Measurements from ENCODE around the gene MED25. TPM values are rescaled to one million over a fixed set of nuclear protein-coding genes. Genes with fewer than 3 reads are reported as not detected.

MED25 gene
- total and polyA plus RNA-seq, 9 of the 15 experiments (the other 6 are each of a cell fraction or from before 2014, with no cell fraction given) = 4.1 to 93.9 (median 19.3) TPM

GRCh38 chr19:49850487-49851342, 32.6 kb downstream of the MED25 start, which contains the start of gene PTOV1 (continued):
- TF ChIP-seq, protein P1, sequence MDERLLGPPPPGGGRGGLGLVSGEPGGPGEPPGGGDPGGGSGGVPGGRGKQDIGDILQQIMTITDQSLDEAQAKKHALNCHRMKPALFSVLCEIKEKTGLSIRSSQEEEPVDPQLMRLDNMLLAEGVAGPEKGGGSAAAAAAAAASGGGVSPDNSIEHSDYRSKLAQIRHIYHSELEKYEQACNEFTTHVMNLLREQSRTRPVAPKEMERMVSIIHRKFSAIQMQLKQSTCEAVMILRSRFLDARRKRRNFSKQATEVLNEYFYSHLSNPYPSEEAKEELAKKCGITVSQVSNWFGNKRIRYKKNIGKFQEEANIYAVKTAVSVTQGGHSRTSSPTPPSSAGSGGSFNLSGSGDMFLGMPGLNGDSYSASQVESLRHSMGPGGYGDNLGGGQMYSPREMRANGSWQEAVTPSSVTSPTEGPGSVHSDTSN (CRISPR knock-in tag; IDR thresholded peaks at IDR 0.05; ENCODE audit: low read depth) = no peak
- TF ChIP-seq, protein P1 (tag; conservative IDR thresholded peaks at IDR 0.05; ENCODE audit: low read depth) = no peak
- TF ChIP-seq ZNF354B (CRISPR knock-in tag; IDR thresholded peaks at IDR 0.05) (no peak), NR2F6 (CRISPR knock-in tag; IDR thresholded peaks at IDR 0.05) (peak; percentile 78; the same call in 1 of the 2 replicates), MIER1 (IDR thresholded peaks at IDR 0.05; ENCODE audit: low read depth) (no peak), LARP7 (IDR thresholded peaks at IDR 0.05) (no peak; the same call in 1 of the 2 replicates), ZNF785 (CRISPR knock-in tag; IDR thresholded peaks at IDR 0.05) (no peak), GABPB1 (CRISPR knock-in tag; IDR thresholded peaks at IDR 0.05) (peak; percentile 75; the same call in 1 of the 2 replicates), ZNF717 (CRISPR knock-in tag; IDR thresholded peaks at IDR 0.05) (0 out of 2 replicates have a peak, but pooled peaks have one; percentile 26), ZFPM2 (CRISPR knock-in tag; IDR thresholded peaks at IDR 0.05) (no peak), TEAD4 (IDR thresholded peaks at IDR 0.05; ENCODE audit: low read length) (no peak), TEAD4 (CRISPR knock-in tag; IDR thresholded peaks at IDR 0.05; ENCODE audit: borderline replicate concordance) (no peak), ZNF766 (CRISPR knock-in tag; conservative IDR thresholded peaks at IDR 0.05) (peak; percentile 58; the same call in 1 of the 2 replicates), BCL6 (CRISPR knock-in tag; IDR thresholded peaks at IDR 0.05) (no peak), HMGN3 (IDR thresholded peaks at IDR 0.05; ENCODE audit: borderline replicate concordance, extremely low read depth, insufficient read length, low read depth, low read length) (peak; percentile 79), ZNF449 (CRISPR knock-in tag; IDR thresholded peaks at IDR 0.05) (no peak)
- TF ChIP-seq, protein P2, sequence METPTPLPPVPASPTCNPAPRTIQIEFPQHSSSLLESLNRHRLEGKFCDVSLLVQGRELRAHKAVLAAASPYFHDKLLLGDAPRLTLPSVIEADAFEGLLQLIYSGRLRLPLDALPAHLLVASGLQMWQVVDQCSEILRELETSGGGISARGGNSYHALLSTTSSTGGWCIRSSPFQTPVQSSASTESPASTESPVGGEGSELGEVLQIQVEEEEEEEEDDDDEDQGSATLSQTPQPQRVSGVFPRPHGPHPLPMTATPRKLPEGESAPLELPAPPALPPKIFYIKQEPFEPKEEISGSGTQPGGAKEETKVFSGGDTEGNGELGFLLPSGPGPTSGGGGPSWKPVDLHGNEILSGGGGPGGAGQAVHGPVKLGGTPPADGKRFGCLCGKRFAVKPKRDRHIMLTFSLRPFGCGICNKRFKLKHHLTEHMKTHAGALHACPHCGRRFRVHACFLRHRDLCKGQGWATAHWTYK (CRISPR knock-in tag; IDR thresholded peaks at IDR 0.05) = peak; percentile 64; the same call in 1 of the 2 replicates
- TF ChIP-seq, protein P3, sequence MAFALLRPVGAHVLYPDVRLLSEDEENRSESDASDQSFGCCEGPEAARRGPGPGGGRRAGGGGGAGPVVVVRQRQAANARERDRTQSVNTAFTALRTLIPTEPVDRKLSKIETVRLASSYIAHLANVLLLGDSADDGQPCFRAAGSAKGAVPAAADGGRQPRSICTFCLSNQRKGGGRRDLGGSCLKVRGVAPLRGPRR (CRISPR knock-in tag; IDR thresholded peaks at IDR 0.05) = no peak
- TF ChIP-seq, protein P4, sequence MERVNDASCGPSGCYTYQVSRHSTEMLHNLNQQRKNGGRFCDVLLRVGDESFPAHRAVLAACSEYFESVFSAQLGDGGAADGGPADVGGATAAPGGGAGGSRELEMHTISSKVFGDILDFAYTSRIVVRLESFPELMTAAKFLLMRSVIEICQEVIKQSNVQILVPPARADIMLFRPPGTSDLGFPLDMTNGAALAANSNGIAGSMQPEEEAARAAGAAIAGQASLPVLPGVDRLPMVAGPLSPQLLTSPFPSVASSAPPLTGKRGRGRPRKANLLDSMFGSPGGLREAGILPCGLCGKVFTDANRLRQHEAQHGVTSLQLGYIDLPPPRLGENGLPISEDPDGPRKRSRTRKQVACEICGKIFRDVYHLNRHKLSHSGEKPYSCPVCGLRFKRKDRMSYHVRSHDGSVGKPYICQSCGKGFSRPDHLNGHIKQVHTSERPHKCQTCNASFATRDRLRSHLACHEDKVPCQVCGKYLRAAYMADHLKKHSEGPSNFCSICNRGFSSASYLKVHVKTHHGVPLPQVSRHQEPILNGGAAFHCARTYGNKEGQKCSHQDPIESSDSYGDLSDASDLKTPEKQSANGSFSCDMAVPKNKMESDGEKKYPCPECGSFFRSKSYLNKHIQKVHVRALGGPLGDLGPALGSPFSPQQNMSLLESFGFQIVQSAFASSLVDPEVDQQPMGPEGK (CRISPR knock-in tag; IDR thresholded peaks at IDR 0.05; ENCODE audit: borderline replicate concordance) = no peak

Data from K562 (cell line).